GM23338 (cell line): Measurements from ENCODE around the gene MAP3K14. TPM values are rescaled to one million over a fixed set of nuclear protein-coding genes. Genes with fewer than 3 reads are reported as not detected.

Source experiments
- ATAC-seq: fragments of 200-7000 bp; cut with Tn5 transposase; 3 replicates; pipeline ENCODE4 v1.9.1; 2020
- DNase-seq: peaks from one replicate; pipeline ENCODE4 v3.0.0-alpha.2; 2015; ENCODE audit warnings: low spot score
- H2AFZ ChIP-seq: fragments of 200-600 bp; sonication (generic); 2 replicates; pipeline ENCODE4 v1.8.0; 2016; ENCODE audit warnings: antibody characterized with exemption, mild to moderate bottlenecking, moderate library complexity
- H3F3A ChIP-seq: fragments of 200-600 bp; sonication (generic); replicated peaks from 2 replicates; pipeline ENCODE4 v1.8.0; 2017; ENCODE audit warnings: antibody characterized with exemption, mixed run types, low read depth
- H3K27ac ChIP-seq: fragments of 200-600 bp; sonication (generic); 2 replicates; pipeline ENCODE4 v1.6.1; 2016; ENCODE audit warnings: low read depth
- H3K27me3 ChIP-seq: fragments of 200-600 bp; sonication (generic); 2 replicates; pipeline ENCODE4 v1.8.0; 2016; ENCODE audit warnings: mild to moderate bottlenecking, mixed run types, moderate library complexity; ENCODE audit not compliant: insufficient read depth
- H3K36me3 ChIP-seq: fragments of 200-600 bp; sonication (generic); 2 replicates; pipeline ENCODE4 v1.8.0; 2016; ENCODE audit warnings: mild to moderate bottlenecking; ENCODE audit not compliant: insufficient read depth
- H3K4me1 ChIP-seq: fragments of 200-600 bp; sonication (generic); 2 replicates; pipeline ENCODE4 v1.8.0; 2016; ENCODE audit warnings: mild to moderate bottlenecking, moderate library complexity; ENCODE audit not compliant: insufficient read depth
- H3K4me2 ChIP-seq: fragments of 200-600 bp; sonication (generic); 2 replicates; pipeline ENCODE4 v1.7.1; 2017; ENCODE audit warnings: mixed run types
- H3K4me3 ChIP-seq: fragments of 200-600 bp; sonication (generic); 2 replicates; pipeline ENCODE4 v1.6.1; 2016; ENCODE audit warnings: mixed run types
- H3K79me2 ChIP-seq: fragments of 200-600 bp; sonication (generic); replicated peaks from 2 replicates; pipeline ENCODE4 v1.8.0; 2017; ENCODE audit warnings: mild to moderate bottlenecking; ENCODE audit not compliant: insufficient read depth
- H3K9me2 ChIP-seq: fragments of 200-600 bp; sonication (generic); 2 replicates; pipeline ENCODE4 v1.8.0; 2017; ENCODE audit not compliant: insufficient read depth
- H4K20me1 ChIP-seq: fragments of 200-600 bp; sonication (generic); replicated peaks from 2 replicates; pipeline ENCODE4 v1.8.0; 2017; ENCODE audit warnings: mild to moderate bottlenecking; ENCODE audit not compliant: insufficient read depth
- H3K27ac Mint-ChIP-seq: 2 replicates; pipeline ENCODE4 v1.8.0; 2020; ENCODE audit warnings: inconsistent platforms, mild to moderate bottlenecking, moderate library complexity, mixed read lengths
- H3K27me3 Mint-ChIP-seq: 3 replicates; pipeline ENCODE4 v1.8.0; 2022; ENCODE audit warnings: low read depth, mild to moderate bottlenecking, moderate library complexity, mixed read lengths, inconsistent platforms; ENCODE audit not compliant: insufficient read depth, poor library complexity
- H3K36me3 Mint-ChIP-seq: 3 replicates; pipeline ENCODE4 v1.8.0; 2021; ENCODE audit warnings: low read depth, mild to moderate bottlenecking, inconsistent platforms, moderate library complexity, mixed read lengths
- H3K4me1 Mint-ChIP-seq: 3 replicates; pipeline ENCODE4 v1.8.0; 2020; ENCODE audit warnings: mild to moderate bottlenecking, inconsistent platforms, mixed read lengths
- H3K4me3 Mint-ChIP-seq: 3 replicates; pipeline ENCODE4 v1.8.0; 2021; ENCODE audit warnings: moderate library complexity, mild to moderate bottlenecking, inconsistent platforms, mixed read lengths
- H3K9me3 Mint-ChIP-seq: 3 replicates; pipeline ENCODE4 v1.8.0; 2020; ENCODE audit warnings: moderate library complexity, mild to moderate bottlenecking, inconsistent platforms, mixed read lengths
- CREB1 ChIP-seq: fragments of 250-450 bp; sonication (Bioruptor Pico); IDR thresholded peaks from 2 replicates; pipeline ENCODE4 v1.5.0; 2020; ENCODE audit warnings: low read depth, mild to moderate bottlenecking, moderate library complexity
- CTCF ChIP-seq, 2 experiments: fragments of 200-600 bp in 1 of 2; sonication (generic) in 1 of 2; conservative IDR thresholded peaks; 2 replicates each; pipeline versions ENCODE4 v1.5.1 to v1.6.1; 2016 to 2017; ENCODE audit warnings: antibody characterized with exemption in 2 of 2, low read depth in 2 of 2, mild to moderate bottlenecking in 2 of 2, moderate library complexity in 1 of 2
- EZH2 ChIP-seq: fragments of 200-600 bp; sonication (generic); IDR thresholded peaks from one replicate; pipeline ENCODE4 v1.8.0; 2017; ENCODE audit warnings: antibody characterized with exemption, mild to moderate bottlenecking, low read depth; ENCODE audit not compliant: unreplicated experiment
- EZH2phosphoT487 ChIP-seq: fragments of 200-600 bp; sonication (generic); IDR thresholded peaks from one replicate; pipeline ENCODE4 v1.8.1; 2018; ENCODE audit warnings: antibody characterized with exemption; ENCODE audit not compliant: unreplicated experiment
- JUNB ChIP-seq: IDR thresholded peaks from one replicate; pipeline ENCODE4 v1.6.1; 2016; ENCODE audit warnings: antibody characterized with exemption; ENCODE audit not compliant: unreplicated experiment
- NANOG ChIP-seq: IDR thresholded peaks from 2 replicates; pipeline ENCODE4 v1.6.1; 2016; ENCODE audit warnings: antibody characterized with exemption, borderline replicate concordance
- POLR2AphosphoS5 ChIP-seq: IDR thresholded peaks from 2 replicates; pipeline ENCODE4 v1.6.1; 2016; ENCODE audit warnings: antibody characterized with exemption, low read depth
- REST ChIP-seq: IDR thresholded peaks from one replicate; pipeline ENCODE4 v1.6.1; 2018; ENCODE audit warnings: antibody characterized with exemption; ENCODE audit not compliant: unreplicated experiment
- STAT1 ChIP-seq: IDR thresholded peaks from one replicate; pipeline ENCODE4 v1.6.1; 2016; ENCODE audit warnings: antibody characterized with exemption; ENCODE audit not compliant: unreplicated experiment
- ZNF114 ChIP-seq: fragments of 250-450 bp; sonication (Bioruptor Pico); IDR thresholded peaks from 2 replicates; pipeline ENCODE4 v1.5.0; 2020; ENCODE audit warnings: mild to moderate bottlenecking, moderate library complexity
- ZNF331 ChIP-seq: fragments of 250-450 bp; sonication (Bioruptor Pico); IDR thresholded peaks from 2 replicates; pipeline ENCODE4 v1.5.0; 2020; ENCODE audit warnings: low read depth, mild to moderate bottlenecking, moderate library complexity
- ZNF462 ChIP-seq: fragments of 250-450 bp; sonication (Bioruptor Pico); IDR thresholded peaks from 2 replicates; pipeline ENCODE4 v1.5.0; 2020; ENCODE audit warnings: mild to moderate bottlenecking, moderate library complexity
- polyA plus RNA-seq: library from polyadenylated mRNA; unstranded; fragments of >200 nt; fragmentation: Nextera tagmentation; extraction: Ambion mirVana; gene quantifications from 2 replicates; pipeline ENCODE4 v1.2.1, GENCODE V29; 2016
- total RNA-seq: library from RNA; depleted of rRNA; stranded (reverse); fragments of >200 nt; shearing (Covaris generic); gene quantifications from 2 replicates; pipeline ENCODE4 v1.2.3, GENCODE V29; 2014
- TF ChIP-seq, protein P1 (sequence below): IDR thresholded peaks from 2 replicates; pipeline ENCODE4 v1.6.1; 2016; ENCODE audit warnings: antibody characterized with exemption

The MAP3K14 gene
- total and polyA plus RNA-seq, 2 experiments from 2014 or later, result 1.3 to 4.9 TPM

GRCh38 chr17:45364531-45365390 lies 47.9 kb upstream of the MAP3K14 start:
- Histone ChIP-seq H3F3A (peaks cover 4% of the 10 kb centered on the region; the same call in 1 of the 2 replicates), H3K4me2 (peak overlapping the region; percentile 55), H2AFZ (no peak overlapping the region), H3K36me3 (no peaks in the 10 kb centered on the region), H3K79me2 (no peaks in the 10 kb centered on the region), H3K4me3 (no peak overlapping the region; the same call in 1 of the 2 replicates), H3K27me3 (no peaks in the 10 kb centered on the region), H3K27ac (peak overlapping the region; percentile 89), H3K9me2 (peaks cover 5% of the 10 kb centered on the region; the same call in 1 of the 2 replicates), H3K4me1 (peaks cover 23% of the 10 kb centered on the region), H4K20me1 (no peaks in the 10 kb centered on the region)
- peaks cover 23% of the 10 kb centered on the region for H3K27me3 Mint-ChIP-seq
- DNase-seq (peak; percentile 99), ATAC-seq (peak; percentile 98)
- peak overlapping the region; percentile 95 for H3K27ac Mint-ChIP-seq
- peaks cover 3% of the 10 kb centered on the region; the same call in 1 of the 3 replicates for H3K36me3 Mint-ChIP-seq
- TF ChIP-seq ZNF114 (CRISPR knock-in tag) (peak; percentile 21; the same call in 1 of the 2 replicates), STAT1 (no peak), CTCF (conservative IDR thresholded peaks at IDR 0.05; ENCODE audit: low read depth in 2 of 2) (no peak), EZH2 (no peak), POLR2AphosphoS5 (peak; percentile 45; the same call in 1 of the 2 replicates), JUNB (no peak), REST (no peak), NANOG (peak; percentile 30; the same call in 1 of the 2 replicates), ZNF462 (no peak), CREB1 (CRISPR knock-in tag) (no peak), EZH2phosphoT487 (no peak), ZNF331 (CRISPR knock-in tag) (no peak)
- TF ChIP-seq, protein P1, sequence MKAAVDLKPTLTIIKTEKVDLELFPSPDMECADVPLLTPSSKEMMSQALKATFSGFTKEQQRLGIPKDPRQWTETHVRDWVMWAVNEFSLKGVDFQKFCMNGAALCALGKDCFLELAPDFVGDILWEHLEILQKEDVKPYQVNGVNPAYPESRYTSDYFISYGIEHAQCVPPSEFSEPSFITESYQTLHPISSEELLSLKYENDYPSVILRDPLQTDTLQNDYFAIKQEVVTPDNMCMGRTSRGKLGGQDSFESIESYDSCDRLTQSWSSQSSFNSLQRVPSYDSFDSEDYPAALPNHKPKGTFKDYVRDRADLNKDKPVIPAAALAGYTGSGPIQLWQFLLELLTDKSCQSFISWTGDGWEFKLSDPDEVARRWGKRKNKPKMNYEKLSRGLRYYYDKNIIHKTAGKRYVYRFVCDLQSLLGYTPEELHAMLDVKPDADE, result no peak
- no peaks in the 10 kb centered on the region; the same call in 2 of the 3 replicates for H3K9me3 Mint-ChIP-seq
- H3K4me1 Mint-ChIP-seq, result peaks cover 37% of the 10 kb centered on the region
- H3K4me3 Mint-ChIP-seq, result peak overlapping the region; percentile 26
